Mucosa of rectum (tissue), 2 donors: Measurements from ENCODE around the gene VPS13A.

Experiments used
- H3K27ac ChIP-seq, 2 donors: one replicate each; pipeline ENCODE4 v1.7.0; 2013; ENCODE audit warnings: inconsistent platforms in 2 of 2, low read depth in 2 of 2, low read length in 2 of 2
- H3K27me3 ChIP-seq, 2 donors: one replicate each; pipeline ENCODE4 v1.7.0; 2013; ENCODE audit warnings: low read length in 2 of 2; ENCODE audit not compliant: control insufficient read depth in 2 of 2, insufficient read depth in 2 of 2
- H3K36me3 ChIP-seq, 2 donors: one replicate each; pipeline ENCODE4 v1.7.0; 2013; ENCODE audit warnings: low read length in 2 of 2; ENCODE audit not compliant: control insufficient read depth in 2 of 2, insufficient read depth in 2 of 2
- H3K4me1 ChIP-seq, 2 donors: one replicate each; pipeline ENCODE4 v1.7.0; 2013; ENCODE audit warnings: low read length in 2 of 2, mild to moderate bottlenecking in 1 of 2; ENCODE audit not compliant: control insufficient read depth in 2 of 2, insufficient read depth in 2 of 2
- H3K4me3 ChIP-seq, 2 donors: one replicate each; pipeline ENCODE4 v1.7.0; 2013; ENCODE audit warnings: low read length in 2 of 2
- H3K9ac ChIP-seq, 2 donors: one replicate each; pipeline ENCODE4 v1.7.0; 2013; ENCODE audit warnings: low read length in 2 of 2, low read depth in 1 of 2, mild to moderate bottlenecking in 1 of 2
- H3K9me3 ChIP-seq, 2 donors: one replicate each; pipeline ENCODE4 v1.7.0; 2013; ENCODE audit warnings: low read length in 2 of 2; ENCODE audit not compliant: control insufficient read depth in 2 of 2
- donor health status: healthy.
- donor health status: Normal muscosa, but diverticular disease.

The VPS13A gene

DNA sequence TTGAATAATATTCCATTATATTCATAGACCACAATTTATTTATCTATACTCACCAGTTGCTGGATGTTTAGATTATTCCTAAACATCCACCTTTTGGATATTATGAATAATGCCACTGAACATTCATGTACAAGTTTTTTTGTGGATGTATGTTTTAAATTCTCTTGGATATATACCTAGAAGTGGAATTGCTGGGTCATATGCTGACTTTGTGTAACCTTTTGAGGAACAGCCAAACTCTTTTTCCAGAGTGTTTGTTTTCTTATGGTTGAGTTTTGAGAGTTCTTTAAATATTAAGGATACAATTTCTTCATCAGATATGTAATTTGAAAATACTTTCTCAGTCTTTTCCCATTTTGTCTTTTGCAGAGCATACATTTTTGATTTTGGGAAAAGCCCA lies 2.7 kb downstream of the VPS13A start:
- H3K36me3 ChIP-seq: no peaks in the 10 kb centered on the region
- H3K27me3 ChIP-seq: no peaks in the 10 kb centered on the region
- no peak overlapping the region for H3K9ac ChIP-seq
- no peaks in the 10 kb centered on the region for H3K9me3 ChIP-seq
- H3K27ac ChIP-seq: no peak overlapping the region
- peaks cover 5 to 8% of the 10 kb centered on the region in 2 donors for H3K4me1 ChIP-seq
- no peak overlapping the region for H3K4me3 ChIP-seq

DNA sequence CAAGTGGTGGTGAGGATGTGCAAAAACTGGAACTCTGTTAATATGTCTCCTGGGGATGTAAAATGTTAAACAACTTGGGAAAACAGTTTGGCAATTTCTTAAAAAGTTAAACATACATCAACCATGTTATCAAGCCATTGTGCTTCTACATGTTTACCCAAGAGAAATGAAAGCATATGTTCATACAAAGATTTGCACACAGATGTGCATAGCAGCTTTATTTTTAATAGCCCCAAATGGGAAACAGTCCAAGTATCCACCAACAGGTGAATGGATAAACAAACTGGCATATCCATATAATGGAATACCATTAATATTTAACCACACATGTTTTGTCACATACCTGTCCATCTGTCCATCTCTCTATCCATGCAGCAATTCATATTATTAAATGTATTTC lies 6.2 kb downstream of the VPS13A start:
- Histone ChIP-seq H3K27me3 (no peaks in the 10 kb centered on the region), H3K27ac (no peak overlapping the region), H3K4me3 (no peak overlapping the region), H3K9me3 (no peaks in the 10 kb centered on the region), H3K4me1 (peaks cover 0 to 3% of the 10 kb centered on the region in 2 donors), H3K9ac (no peak overlapping the region), H3K36me3 (no peaks in the 10 kb centered on the region)

DNA sequence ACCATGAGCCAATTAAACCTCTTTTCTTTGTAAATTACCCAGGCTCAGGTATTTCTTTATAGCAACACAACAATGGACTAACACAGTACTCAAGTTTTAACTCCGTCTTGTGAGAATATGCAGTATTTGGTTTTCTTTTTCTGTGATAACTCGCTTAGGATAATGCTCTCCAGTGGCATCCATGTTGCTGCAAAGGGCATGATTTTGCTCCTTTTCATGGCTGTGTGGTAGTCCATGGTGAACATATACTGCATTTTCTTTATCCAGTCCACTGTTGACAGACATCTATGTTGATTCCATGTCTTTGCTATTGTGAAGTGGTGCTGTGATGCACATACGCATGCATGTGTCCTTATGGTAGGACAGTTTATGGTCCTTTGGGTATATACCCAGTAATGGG lies 10.9 kb downstream of the VPS13A start:
- Histone ChIP-seq H3K9me3 (no peaks in the 10 kb centered on the region), H3K27me3 (no peaks in the 10 kb centered on the region), H3K36me3 (no peaks in the 10 kb centered on the region), H3K9ac (no peak overlapping the region), H3K27ac (no peak overlapping the region), H3K4me3 (no peak overlapping the region), H3K4me1 (no peaks in the 10 kb centered on the region)

DNA sequence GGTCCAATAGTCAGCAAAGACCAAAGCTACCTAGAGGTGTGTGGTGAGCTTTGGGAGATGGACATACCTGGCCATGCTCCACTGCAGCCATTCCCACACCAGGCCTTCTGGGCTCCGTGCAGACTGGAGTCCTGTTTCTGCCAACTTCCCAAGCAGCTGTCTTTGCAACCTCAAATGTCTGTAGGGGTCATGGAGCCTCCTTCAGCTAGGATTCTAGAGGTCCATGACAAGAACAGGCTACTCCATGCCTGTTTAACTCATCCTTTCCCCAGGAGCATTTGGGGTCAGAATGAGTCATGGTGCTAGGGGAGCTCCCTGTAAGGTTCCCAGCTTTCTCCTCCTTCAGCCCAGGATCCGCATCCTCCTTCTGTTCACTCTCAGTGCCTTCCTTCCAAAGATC lies 17.1 kb downstream of the VPS13A start:
- no peak overlapping the region for H3K9ac ChIP-seq
- no peaks in the 10 kb centered on the region for H3K27me3 ChIP-seq
- no peaks in the 10 kb centered on the region for H3K9me3 ChIP-seq
- H3K36me3 ChIP-seq: no peaks in the 10 kb centered on the region
- H3K4me1 ChIP-seq: no peaks in the 10 kb centered on the region
- H3K27ac ChIP-seq: no peak overlapping the region
- no peak overlapping the region for H3K4me3 ChIP-seq

DNA sequence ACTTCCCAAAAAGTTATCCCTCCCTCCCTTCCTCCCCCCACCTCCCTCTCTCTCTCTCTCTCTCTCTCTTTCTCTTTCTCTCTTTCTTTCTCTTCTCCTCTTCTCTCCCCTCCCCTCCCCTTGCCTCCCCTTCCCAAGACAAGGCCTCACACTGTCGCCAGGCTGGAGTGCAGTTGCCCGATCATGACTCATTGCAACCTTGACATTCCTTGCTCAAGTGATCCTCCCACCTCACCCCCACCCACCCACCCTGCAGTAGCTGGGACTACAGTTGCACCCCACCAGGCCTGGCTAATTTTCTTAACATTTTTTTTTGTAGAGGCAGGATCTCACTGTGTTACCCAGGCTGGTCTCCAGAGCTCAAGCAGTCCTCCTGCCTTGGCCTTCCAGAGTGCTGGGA lies 32.8 kb downstream of the VPS13A start:
- Histone ChIP-seq H3K4me3 (no peak overlapping the region), H3K9me3 (no peaks in the 10 kb centered on the region), H3K27ac (no peak overlapping the region), H3K27me3 (no peaks in the 10 kb centered on the region), H3K4me1 (no peaks in the 10 kb centered on the region), H3K9ac (no peak overlapping the region), H3K36me3 (peaks cover 7 to 8% of the 10 kb centered on the region in 2 donors)

DNA sequence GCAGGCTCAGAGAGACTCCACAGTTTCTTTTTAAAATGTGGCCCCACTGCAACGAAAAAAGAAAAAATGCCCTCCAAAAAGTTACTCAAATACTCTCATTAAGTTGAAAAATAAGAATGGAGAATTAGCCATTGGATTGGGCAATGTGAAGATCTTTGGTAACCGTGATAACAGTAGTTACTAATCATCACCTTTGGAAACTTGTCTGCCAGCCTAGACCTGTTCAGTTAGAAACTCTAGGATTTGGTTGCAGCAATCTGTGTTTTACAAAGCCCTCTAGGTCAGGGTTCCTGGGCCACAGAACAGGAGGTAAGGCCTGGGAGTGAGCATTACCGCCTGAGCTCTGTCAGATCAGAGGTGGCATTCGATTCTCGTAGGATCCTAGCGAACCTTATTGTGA lies 34.2 kb downstream of the VPS13A start:
- H3K27me3 ChIP-seq: no peaks in the 10 kb centered on the region
- H3K9me3 ChIP-seq: no peaks in the 10 kb centered on the region
- H3K27ac ChIP-seq: no peak overlapping the region
- no peak overlapping the region for H3K4me3 ChIP-seq
- no peaks in the 10 kb centered on the region for H3K4me1 ChIP-seq
- H3K36me3 ChIP-seq: peaks cover 5 to 10% of the 10 kb centered on the region in 2 donors
- H3K9ac ChIP-seq: no peak overlapping the region

DNA sequence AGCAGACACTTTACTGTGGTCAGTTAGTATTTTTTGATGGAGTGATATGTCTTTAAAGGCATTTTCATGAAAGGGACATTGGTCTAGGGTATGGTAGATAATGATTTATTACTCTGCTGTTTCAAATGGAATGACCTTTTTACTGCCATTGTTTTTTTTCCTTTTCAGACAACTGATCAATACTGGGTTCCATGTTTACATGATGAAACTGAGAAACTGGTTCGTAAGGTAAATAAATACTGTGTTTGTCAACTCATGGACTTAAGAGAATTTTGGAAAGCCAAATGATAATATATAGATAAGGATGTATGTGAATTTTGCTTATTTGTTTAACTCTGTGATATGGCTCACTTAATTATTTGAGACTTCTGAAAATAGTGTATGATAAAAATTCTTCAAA lies 35.5 kb downstream of the VPS13A start:
- Histone ChIP-seq H3K36me3 (peaks cover 4 to 16% of the 10 kb centered on the region in 2 donors), H3K9ac (no peak overlapping the region), H3K27me3 (no peaks in the 10 kb centered on the region), H3K4me1 (no peaks in the 10 kb centered on the region), H3K4me3 (no peak overlapping the region), H3K9me3 (no peaks in the 10 kb centered on the region), H3K27ac (no peak overlapping the region)

DNA sequence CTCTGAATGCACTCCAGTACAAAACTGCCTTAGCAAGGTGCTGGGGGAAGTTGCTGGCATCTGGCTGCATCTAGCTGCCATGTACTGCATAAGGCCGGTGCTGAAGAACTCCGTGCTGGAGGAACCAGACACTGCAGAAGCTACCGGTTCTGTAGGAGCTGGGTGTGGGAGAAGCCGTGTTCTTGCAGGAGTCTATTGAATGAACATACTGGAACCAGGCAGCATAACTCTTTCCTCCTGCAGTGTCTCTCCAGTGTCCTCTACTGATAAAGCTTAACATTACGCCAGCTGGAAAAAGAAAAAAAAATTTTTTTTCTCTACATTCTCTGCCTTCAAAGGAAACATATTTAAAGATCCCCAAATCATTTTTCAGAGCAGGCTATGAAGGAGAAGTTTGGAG lies 38.5 kb downstream of the VPS13A start:
- H3K4me3 ChIP-seq: no peak overlapping the region
- H3K27ac ChIP-seq: no peak overlapping the region
- H3K9ac ChIP-seq: no peak overlapping the region
- no peaks in the 10 kb centered on the region for H3K27me3 ChIP-seq
- H3K9me3 ChIP-seq: no peaks in the 10 kb centered on the region
- H3K4me1 ChIP-seq: no peaks in the 10 kb centered on the region
- H3K36me3 ChIP-seq: peaks cover 4 to 16% of the 10 kb centered on the region in 2 donors

DNA sequence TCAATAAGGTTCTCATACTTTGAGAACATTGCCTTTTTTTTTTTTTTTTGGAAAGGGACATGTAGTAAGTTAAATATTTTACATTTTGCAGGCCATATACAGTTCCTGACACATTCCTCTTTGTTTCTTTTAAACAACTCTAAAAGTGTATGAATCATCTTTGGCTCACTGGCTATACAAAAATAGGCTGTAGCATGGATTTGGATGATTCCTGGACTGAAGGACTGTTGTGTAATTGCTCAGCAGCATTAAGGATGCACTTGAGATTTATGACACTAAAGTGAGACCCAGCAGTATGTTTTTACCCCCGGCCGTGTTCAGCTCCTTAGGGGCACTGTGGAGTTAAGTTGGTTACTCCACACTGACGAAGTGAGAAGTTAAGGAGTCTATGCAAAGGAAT lies 41.3 kb downstream of the VPS13A start:
- H3K9me3 ChIP-seq: no peaks in the 10 kb centered on the region
- no peaks in the 10 kb centered on the region for H3K27me3 ChIP-seq
- no peak overlapping the region for H3K9ac ChIP-seq
- H3K4me3 ChIP-seq: no peak overlapping the region
- H3K27ac ChIP-seq: no peak overlapping the region
- no peaks in the 10 kb centered on the region for H3K4me1 ChIP-seq
- H3K36me3 ChIP-seq: peaks cover 3 to 22% of the 10 kb centered on the region in 2 donors

DNA sequence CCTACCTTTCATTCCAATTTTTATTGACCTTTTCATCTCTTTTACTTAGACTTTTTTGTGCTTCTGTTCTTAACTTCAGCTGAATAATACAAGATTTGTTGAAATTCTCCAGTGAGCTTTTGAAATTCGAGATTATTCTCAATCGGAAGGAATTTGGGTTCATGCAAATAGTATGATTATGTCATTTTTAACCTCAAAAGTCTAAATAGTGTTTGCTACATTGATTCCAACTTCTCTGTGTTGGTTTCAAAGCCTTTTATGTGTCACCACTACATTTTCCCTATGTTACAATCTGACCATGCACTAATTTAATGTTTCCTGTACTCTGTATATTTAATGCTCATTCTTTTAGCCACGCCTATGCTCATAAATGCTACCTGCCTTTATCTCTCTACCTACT lies 44.1 kb downstream of the VPS13A start:
- Histone ChIP-seq H3K27me3 (no peaks in the 10 kb centered on the region), H3K9ac (no peak overlapping the region), H3K4me3 (no peak overlapping the region), H3K9me3 (no peaks in the 10 kb centered on the region), H3K27ac (no peak overlapping the region), H3K36me3 (peaks cover 7 to 21% of the 10 kb centered on the region in 2 donors), H3K4me1 (no peaks in the 10 kb centered on the region)

DNA sequence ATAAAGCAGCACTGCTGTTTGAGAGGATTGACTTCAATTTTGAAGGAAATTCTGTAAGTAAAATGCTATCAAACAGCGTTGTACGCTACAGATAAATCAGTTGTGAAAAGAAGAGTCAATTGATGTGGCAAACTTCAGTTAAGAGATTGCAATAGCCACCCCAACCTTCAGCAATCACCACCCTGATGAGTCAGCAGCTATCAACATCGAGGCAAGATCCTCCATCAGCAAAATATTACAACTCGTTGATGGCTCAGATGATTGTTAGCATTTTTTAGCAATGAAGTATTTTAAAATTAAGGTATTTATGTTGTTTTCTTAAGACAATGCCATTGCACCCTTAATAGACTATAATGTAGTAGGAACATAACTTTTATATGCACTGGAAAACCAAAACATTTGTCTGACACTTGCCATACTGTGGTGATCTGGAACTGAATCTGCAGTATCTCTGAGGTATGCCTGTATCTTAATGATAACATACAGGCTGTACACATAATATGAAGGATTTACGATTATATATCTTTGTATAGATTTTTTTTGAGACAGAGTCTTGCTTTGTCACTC lies 47.5 kb downstream of the VPS13A start:
- H3K4me3 ChIP-seq: no peak overlapping the region
- no peaks in the 10 kb centered on the region for H3K27me3 ChIP-seq
- H3K9ac ChIP-seq: no peak overlapping the region
- no peak overlapping the region for H3K27ac ChIP-seq
- H3K4me1 ChIP-seq: no peaks in the 10 kb centered on the region
- peaks cover 12 to 17% of the 10 kb centered on the region in 2 donors for H3K36me3 ChIP-seq
- H3K9me3 ChIP-seq: no peaks in the 10 kb centered on the region
